HG03135 (cell line): ENCODE data around the gene PRAMEF26.
"Not testable (repeated sequence)": the region's sequence is repeated elsewhere in the genome, so short reads cannot be mapped to it uniquely, and the experiment has no call there.

Source experiments
- ATAC-seq: cut with Tn5 transposase; IDR thresholded peaks from one replicate; pipeline ENCODE4 v1.9.1; 2021; ENCODE audit warnings: mild to moderate bottlenecking, moderate library complexity; ENCODE audit not compliant: unreplicated experiment

The PRAMEF26 gene

DNA sequence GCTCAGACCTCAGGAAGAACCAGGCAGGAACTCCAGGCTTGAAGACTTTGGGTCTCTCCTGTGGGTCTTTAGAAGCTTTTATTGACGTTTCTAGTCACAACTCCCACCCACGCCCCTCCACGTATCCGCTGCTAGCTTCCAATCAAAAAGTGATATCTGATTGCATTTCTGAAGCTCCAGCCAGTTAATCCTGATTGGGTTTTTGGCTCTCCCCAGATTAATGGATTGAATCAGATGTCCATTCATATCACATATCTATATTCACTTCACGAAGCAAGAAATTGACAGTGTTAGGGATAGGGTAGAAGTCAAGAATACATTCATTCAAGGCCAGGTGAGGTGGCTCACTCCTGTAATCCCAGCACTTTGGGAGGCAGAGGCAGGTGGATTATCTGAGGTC, at the start of gene PRAMEF26:
PRAMEF26 (minus strand) TSS at position 101 of the 400 bp plus-strand sequence. CDS start 2,914 bp downstream, outside the sequence.
- ATAC-seq, result not testable (repeated sequence)

DNA sequence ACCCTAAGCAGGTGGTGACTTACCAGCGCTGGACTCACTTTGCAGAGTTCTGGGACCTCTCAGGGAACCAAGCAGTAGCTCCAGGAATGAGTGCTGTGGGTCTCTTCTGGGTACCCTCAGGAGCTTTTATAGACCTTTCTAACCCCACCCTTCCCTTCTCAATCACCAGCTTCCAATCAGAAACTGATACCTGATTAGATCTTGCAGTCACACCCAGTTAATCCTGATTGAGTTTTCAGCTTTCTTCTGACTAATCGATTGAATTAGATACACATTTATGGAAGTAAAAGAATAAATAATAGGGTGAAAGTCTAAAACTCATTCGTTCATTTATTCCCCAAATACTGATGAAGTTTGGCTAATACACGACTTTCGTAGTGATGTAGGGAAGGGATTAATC, 45.5 kb upstream of the PRAMEF26 start, which contains the start of gene PRAMEF13:
PRAMEF13 (minus strand) TSS at position 101 of the 400 bp plus-strand sequence. CDS start 1,820 bp downstream, outside the sequence.
- ATAC-seq, result not testable (repeated sequence)

DNA sequence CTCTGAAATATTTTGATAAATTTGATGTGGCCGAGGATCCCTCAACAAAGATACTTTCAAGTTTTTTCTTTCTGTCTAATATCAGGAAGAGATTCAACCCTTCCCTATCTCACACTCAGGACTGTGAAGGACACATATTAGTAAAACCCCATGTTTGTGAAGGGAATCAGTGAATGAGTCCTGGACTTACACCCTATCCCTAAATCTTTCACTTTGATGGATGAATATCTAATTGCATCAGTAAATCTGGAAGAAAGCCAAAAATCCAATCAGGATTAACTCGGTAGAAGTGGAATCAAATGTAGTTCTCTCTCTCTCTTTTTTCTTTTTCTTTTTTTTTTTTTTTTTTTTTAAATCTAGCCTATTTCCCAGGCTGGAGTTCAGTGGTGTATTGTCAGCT, 15.7 kb upstream of the PRAMEF26 start, which contains the start of gene PRAMEF9:
PRAMEF9 (plus strand) TSS at position 301 of the 400 bp plus-strand sequence. CDS start 3,433 bp downstream, outside the sequence.
- not testable (repeated sequence) for ATAC-seq

DNA sequence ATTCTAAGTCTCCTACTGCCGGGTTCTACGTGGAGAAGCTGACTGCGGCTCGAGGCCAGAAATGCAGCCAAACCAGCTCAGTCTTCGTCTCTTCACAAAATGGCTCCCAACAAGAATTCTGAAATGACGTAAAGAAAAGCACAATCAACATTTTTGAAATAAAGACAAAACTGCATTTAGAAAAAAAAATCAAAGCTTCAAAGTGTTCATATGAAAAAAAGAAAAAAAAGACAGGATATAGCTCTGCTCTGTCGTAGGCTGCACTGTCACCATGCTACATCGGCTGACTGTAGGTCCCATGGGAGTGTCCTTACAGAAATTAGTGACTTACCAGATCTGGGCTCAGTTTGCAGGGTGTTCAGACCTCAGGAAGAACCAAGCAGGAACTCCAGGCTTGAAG, 9.7 kb upstream of the PRAMEF26 start, which contains the start of gene HNRNPCL4:
HNRNPCL4 (minus strand) TSS at position 101 of the 400 bp plus-strand sequence. CDS start 164 bp downstream, outside the sequence.
- ATAC-seq, result not testable (repeated sequence)

DNA sequence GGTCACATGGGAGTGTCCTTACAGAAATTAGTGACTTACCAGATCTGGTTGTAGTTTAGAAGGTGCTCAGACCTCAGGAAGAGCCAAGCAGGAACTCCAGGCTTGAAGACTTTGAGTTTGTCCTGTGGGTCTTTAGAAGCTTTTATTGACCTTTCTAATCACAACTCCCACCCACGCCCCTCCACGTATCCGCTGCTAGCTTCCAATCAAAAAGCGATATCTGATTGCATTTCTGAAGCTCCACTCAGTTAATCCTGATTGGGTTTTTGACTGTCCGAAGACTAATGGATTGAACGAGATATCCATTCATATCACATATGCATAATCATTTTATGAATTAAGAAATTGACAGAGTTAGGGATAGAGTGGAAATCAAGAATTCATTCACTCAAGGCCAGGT, 39.1 kb downstream of the PRAMEF26 start, which contains the start of gene HNRNPCL2:
HNRNPCL2 (minus strand) TSS at position 101 of the 400 bp plus-strand sequence. CDS start 454 bp downstream, outside the sequence.
- ATAC-seq, result not testable (repeated sequence)
